Mucosa of gallbladder (tissue), 1 donor: Measurements from ENCODE around the gene BANF1. TPM values are rescaled to one million over a fixed set of nuclear protein-coding genes. Genes with fewer than 3 reads are reported as not detected.
"Not testable (repeated sequence)": the region's sequence is repeated elsewhere in the genome, so short reads cannot be mapped to it uniquely, and the experiment has no call there.

Source experiments
- DNase-seq: peaks from one replicate; pipeline ENCODE4 v3.0.0-alpha.2; 2020; ENCODE audit warnings: low spot score
- total RNA-seq: library from RNA; stranded (reverse); gene quantifications from one replicate; pipeline ENCODE4 v1.2.1, GENCODE V29; 2021
- donor health status: DM: no; HTN: no; CAD: no.

Gene BANF1
- total RNA-seq, 1 donor from 2014 or later: 165 TPM

DNA sequence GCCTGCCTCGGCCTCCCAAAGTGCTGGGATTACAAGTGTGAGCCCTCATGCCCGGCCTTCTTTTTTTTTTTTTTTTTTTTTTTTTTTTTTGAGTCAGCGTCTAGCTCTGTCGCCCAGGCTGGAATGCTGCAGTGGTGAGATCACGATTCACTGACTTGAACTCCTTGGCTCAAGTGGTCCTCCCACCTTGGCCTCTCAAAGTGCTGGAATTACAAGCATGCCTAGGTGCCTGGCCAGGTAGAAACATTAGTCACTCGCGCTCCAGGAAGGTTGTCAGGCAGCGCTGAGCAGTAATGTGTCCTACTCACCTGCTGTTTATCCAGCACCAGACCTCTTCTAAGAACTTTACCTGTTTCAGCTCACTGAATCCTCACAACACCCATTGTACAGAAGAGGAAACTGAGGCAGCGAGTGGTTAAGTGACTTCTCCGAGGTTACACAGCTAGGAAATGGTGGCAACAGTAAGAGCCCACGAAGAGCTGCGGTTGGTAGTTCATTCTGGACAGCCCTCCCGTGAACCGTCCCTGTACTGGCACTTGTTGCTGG is 9.0 kb downstream of the BANF1 start:
- no peak for DNase-seq

DNA sequence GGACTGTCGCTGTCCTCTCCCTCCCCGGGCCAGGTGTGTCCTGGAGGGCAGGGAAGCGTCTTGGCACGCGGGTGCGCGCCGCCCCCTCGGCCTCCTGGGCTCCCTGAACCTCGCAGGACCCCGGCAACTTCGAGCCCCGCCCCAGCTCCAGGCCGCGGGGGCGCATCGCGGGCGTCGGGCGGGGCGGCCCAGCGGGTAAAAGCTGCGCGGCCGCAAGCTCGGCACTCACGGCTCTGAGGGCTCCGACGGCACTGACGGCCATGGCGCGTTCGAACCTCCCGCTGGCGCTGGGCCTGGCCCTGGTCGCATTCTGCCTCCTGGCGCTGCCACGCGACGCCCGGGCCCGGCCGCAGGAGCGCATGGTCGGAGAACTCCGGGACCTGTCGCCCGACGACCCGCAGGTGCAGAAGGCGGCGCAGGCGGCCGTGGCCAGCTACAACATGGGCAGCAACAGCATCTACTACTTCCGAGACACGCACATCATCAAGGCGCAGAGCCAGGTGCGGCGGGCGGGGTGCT is 9.5 kb downstream of the BANF1 start, which contains the start of gene CST6:
CST6 (plus strand) TSS at position 224 of the 519 bp plus-strand sequence; CDS start at position 261, 37 bp downstream.
- DNase-seq: no peak

GRCh38 chr11:66012371-66012945 is 10.2 kb downstream of the BANF1 start:
- no peak for DNase-seq

- no peak for DNase-seq
These were observed 10.9 kb downstream of the BANF1 start for GRCh38 chr11:66012946-66013761.

DNA sequence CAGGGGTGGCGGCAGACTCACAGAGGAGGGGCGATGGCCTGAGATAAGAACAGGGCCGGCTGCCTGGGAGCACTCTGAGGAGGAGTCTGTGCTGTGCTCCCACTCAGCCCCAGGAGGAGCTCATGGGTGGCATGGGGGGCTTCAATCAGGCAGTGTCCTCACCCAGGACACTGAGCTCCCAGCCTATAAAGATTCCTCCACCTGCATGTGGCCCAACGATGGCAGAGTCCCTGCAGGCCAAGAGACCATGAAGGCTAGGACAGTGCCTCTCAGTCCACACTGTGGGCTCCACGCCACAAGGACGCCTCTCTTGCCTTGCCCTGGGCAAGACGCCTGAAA is 11.4 kb downstream of the BANF1 start:
- DNase-seq: no peak

GRCh38 chr11:66014804-66015453 is 12.6 kb downstream of the BANF1 start:
- no peak for DNase-seq

DNA sequence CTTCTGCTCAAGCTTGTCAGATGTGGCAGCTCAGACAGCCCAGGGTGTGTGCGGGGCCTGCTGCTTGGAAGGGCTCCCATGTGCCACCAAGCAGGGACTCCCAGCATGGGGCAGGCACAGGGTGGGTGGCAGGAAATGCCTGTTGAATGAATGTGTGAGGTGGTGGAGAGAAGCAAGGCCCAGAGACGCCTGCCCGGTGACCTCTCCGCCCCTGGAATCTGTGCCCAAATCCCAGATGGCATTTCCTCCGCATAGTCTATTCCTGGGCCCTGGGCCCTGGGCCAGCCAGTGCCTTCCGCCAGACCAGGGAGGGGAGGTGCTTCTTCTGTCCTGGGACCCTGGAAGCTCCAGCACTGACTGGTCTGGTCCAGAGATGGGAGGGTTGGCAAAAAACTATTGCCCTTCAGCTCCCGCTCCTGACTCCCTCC is 13.2 kb downstream of the BANF1 start:
- no peak for DNase-seq

DNA sequence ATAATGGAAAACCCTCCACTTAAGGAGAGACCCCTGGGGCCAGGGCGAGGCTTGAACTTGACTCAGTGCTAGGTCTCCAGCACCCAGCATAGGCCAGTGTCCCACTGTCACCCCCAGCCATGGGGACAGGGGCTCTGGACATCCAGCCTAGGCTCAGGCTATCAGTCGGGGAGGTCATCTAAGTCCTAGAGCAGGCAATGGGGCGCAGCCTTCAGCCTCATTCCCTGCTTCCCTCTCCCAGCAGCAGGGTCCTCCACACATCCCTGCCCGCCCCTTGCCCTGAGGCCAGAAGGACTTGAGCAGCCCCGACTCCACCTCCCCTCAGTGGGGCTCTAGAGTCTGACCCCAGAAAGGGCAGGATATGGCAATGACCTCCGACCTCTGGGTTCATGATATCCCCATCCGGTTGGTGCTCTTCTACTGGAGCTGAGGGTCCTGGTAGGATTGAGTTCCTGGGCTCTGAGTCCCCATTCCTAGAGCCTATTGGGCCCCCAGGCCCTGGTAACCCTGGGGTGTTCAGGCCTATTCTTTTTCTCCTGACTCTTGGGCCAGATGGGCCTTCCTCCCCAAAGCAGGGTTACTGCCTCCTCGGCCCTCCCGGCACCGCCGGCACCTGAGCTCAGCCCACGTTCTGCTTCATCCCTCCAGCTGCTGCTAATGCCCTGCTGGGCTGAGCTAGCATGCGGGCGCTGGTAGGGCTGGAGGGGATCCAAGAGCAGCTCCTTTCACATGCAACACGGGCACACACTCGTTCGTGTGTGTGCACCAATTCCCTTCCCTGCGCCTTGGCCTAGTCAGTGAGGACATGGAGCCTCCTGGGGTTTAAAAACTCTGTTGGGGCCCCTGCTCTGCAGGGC is 13.9 kb downstream of the BANF1 start:
- DNase-seq: no peak

- DNase-seq: no peak
These were observed 14.5 kb downstream of the BANF1 start for GRCh38 chr11:66016793-66017177.

DNA sequence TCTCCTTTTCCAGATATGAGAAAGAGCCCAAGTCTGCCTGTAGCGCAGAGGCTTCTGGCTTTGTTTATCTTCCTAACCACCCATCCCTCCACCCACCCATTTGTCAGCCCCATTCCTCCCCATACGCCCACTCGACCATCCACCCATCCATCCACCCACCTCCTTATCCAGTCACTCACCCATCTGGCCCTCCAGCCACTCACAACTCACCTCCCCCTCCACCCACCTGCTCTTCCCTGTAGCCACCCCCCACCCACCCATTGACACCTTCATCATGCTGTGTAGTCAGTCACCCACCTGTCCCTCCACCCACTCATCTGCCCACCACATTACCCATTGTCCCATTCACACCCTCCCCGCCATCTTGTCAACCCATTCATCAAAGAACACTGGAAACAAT is 15.0 kb downstream of the BANF1 start:
- DNase-seq: no peak

DNA sequence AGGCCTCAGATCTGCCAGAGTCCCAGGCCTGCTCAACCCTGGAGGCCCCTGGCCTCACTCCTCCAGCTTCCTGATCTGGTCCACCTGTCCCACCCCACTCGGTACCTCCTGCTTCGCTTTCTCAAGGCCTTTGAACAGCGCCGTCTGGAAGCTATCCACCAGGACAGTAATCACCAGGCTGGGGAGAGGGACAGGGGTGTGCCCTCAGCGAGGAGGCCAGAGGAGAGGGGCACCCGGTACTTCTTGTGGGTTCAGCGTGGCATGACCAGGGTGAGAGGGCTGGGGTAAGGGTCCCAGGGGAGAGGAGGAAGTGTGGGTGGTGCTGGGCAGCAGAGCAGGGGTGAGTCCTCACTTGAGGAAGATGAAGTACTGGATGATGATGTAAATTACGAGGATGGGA is 17.9 kb downstream of the BANF1 start:
- DNase-seq: no peak

- DNase-seq: peak; percentile 25
These were observed 18.5 kb downstream of the BANF1 start for GRCh38 chr11:66020618-66021357.

GRCh38 chr11:66022401-66023185 is 20.3 kb downstream of the BANF1 start:
- DNase-seq: peak; percentile 64

GRCh38 chr11:66023186-66023440 is 20.8 kb downstream of the BANF1 start:
- DNase-seq: not testable (repeated sequence)

DNA sequence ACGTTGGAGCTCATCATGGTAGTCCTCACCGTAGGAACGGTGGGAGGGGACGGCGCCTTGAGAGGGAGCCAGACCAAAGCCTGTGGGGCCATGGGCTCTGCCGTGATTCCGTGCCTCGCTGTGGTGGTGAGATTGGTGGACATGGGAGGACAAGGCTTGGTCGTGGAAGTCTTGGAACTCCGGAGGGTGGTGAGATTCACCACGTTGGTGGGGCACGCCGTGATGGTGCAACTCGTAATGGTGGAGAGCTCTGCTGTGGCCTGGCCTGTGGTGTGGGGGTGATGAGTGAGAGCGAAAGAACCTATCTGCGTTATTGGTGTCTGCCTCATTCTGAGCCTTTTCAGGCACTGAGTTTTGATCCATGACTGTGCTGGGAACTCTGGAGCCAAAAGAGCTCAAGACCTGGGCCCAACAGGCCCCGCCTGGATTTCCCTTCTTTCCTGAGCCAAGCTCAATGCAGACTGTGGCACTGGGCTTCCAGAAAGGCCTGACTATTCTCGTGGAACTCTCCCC is 23.8 kb downstream of the BANF1 start, which contains the start of gene CATSPER1:
CATSPER1 (minus strand) TSS at position 463 of the 513 bp plus-strand sequence; CDS start at position 363, 100 bp downstream.
- DNase-seq: no peak

GRCh38 chr11:66032957-66033735 is 30.8 kb downstream of the BANF1 start:
- no peak for DNase-seq

GRCh38 chr11:66035653-66036333 is 33.5 kb downstream of the BANF1 start:
- no peak for DNase-seq

DNA sequence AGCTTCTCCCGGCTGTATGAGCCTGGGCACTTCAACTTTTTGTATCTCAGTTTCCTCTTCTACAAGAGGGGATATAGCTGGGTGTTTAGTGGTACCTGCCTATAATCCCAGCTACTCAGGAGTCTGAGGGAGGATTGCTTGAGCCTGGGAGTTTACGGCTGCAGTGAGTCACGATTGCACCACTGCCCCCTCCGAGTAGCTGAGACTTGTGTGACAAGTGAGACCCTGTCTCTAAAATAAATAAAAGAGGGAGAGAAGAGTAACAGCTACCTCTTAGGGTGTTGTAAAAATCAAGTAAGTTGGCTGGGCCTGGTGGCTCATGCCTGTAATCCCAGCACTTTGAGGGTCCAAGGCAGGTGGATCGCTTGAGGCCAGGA is 34.0 kb downstream of the BANF1 start:
- no peak for DNase-seq
